ENCODE results near the gene ISYNA1. TPM values are rescaled to one million over a fixed set of nuclear protein-coding genes. Genes with fewer than 3 reads are reported as not detected.
A peak's percentile ranks its signal among the peaks of the same experiment; 100 is the strongest.

Gene ISYNA1
- total and polyA plus RNA-seq, 2 experiments from 2014 or later, result 191 to 208 TPM

DNA sequence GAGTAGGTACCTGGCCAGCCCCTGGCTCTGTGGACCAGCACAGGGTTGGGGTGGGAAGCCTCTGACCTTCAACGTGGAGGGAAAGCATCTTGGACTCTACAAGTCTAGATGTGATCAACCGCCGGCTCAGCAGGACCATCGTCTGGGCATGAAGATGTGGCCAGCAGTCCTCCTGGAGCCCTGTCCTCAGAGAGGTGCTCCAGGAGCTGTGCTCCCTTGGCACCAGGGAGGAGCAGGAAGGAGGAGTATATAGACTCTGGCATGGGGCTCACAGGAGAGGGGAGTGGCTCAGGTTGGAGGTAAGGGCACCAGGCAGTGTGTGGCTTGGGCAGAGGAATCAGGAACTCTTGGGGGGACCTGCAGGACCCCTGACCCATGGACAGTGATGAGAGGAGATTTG lies 18.3 kb upstream of the ISYNA1 start:
- Mint-ChIP-seq H3K9me3 (no peaks in the 10 kb centered on the region; the same call in 2 of the 3 replicates), H3K27ac (no peak overlapping the region), H3K4me1 (peaks cover 8% of the 10 kb centered on the region; the same call in 2 of the 3 replicates), H3K36me3 (ENCODE audit: low read depth) (peaks cover 12% of the 10 kb centered on the region; the same call in 2 of the 3 replicates), H3K4me3 (no peak overlapping the region), H3K27me3 (ENCODE audit: insufficient read depth, low read depth, poor library complexity) (peaks cover 12% of the 10 kb centered on the region)
- Histone ChIP-seq H3K27ac (ENCODE audit: low read depth) (no peak overlapping the region), H3K79me2 (replicated peaks; ENCODE audit: insufficient read depth) (no peaks in the 10 kb centered on the region), H3F3A (replicated peaks; ENCODE audit: low read depth) (no peaks in the 10 kb centered on the region), H4K20me1 (replicated peaks; ENCODE audit: insufficient read depth) (no peaks in the 10 kb centered on the region; the same call in 1 of the 2 replicates), H3K9me2 (ENCODE audit: insufficient read depth) (no peaks in the 10 kb centered on the region), H3K36me3 (ENCODE audit: insufficient read depth) (no peaks in the 10 kb centered on the region), H2AFZ (no peak overlapping the region), H3K27me3 (ENCODE audit: insufficient read depth) (no peaks in the 10 kb centered on the region), H3K4me1 (ENCODE audit: insufficient read depth) (no peaks in the 10 kb centered on the region), H3K4me2 (no peak overlapping the region), H3K4me3 (no peak overlapping the region)
- ATAC-seq (no peak), DNase-seq (ENCODE audit: low spot score) (no peak)
- TF ChIP-seq EZH2 (IDR thresholded peaks at IDR 0.05; ENCODE audit: low read depth, unreplicated experiment) (no peak), JUNB (IDR thresholded peaks at IDR 0.05; ENCODE audit: unreplicated experiment) (no peak), NANOG (IDR thresholded peaks at IDR 0.05; ENCODE audit: borderline replicate concordance) (no peak), ZNF331 (CRISPR knock-in tag; IDR thresholded peaks at IDR 0.05; ENCODE audit: low read depth) (no peak), EZH2phosphoT487 (IDR thresholded peaks at IDR 0.05; ENCODE audit: unreplicated experiment) (no peak), ZNF114 (CRISPR knock-in tag; IDR thresholded peaks at IDR 0.05) (no peak)
- TF ChIP-seq, protein P1, sequence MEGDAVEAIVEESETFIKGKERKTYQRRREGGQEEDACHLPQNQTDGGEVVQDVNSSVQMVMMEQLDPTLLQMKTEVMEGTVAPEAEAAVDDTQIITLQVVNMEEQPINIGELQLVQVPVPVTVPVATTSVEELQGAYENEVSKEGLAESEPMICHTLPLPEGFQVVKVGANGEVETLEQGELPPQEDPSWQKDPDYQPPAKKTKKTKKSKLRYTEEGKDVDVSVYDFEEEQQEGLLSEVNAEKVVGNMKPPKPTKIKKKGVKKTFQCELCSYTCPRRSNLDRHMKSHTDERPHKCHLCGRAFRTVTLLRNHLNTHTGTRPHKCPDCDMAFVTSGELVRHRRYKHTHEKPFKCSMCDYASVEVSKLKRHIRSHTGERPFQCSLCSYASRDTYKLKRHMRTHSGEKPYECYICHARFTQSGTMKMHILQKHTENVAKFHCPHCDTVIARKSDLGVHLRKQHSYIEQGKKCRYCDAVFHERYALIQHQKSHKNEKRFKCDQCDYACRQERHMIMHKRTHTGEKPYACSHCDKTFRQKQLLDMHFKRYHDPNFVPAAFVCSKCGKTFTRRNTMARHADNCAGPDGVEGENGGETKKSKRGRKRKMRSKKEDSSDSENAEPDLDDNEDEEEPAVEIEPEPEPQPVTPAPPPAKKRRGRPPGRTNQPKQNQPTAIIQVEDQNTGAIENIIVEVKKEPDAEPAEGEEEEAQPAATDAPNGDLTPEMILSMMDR (conservative IDR thresholded peaks at IDR 0.05; ENCODE audit: low read depth in 2 of 2), result no peak

DNA sequence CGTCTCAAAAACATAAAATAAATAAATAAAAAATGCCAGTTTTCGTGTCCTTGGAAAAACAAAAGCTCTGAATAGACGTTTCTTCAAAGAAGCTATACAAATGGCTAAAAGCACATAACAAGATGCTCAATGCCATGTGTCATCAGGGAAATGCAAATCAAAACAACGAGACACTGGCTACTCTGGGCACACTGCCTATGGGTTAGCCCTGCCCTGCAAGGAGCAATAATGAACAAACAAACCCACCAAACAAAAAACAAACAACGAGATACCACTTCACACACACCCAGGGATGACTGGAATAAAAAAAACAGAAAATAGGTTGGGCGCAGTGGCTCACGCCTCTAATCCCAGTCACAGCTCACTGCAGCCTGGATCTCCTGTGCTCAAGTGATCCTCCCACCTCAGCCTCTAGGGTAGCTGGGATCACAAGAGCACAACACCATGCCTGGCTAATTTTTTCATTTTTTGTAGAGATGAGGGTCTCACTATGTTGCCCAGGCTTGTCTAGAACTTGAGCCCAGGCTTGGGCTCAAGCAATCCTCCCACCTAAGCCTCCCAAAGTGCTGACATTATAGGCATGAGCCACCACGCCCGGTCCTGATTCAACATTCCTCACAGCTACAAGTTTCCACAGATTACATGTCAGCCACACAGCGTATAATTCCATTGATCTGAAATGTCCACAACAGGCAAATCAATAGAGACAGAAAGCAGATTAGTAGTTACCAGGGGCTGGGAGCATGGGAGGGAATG lies 15.5 kb upstream of the ISYNA1 start:
- Histone ChIP-seq H3F3A (replicated peaks; ENCODE audit: low read depth) (0 out of 2 replicates have a peak, but pooled peaks cover 3% of the 10 kb centered on the region), H3K79me2 (replicated peaks; ENCODE audit: insufficient read depth) (no peaks in the 10 kb centered on the region), H3K4me3 (no peak overlapping the region), H3K27ac (ENCODE audit: low read depth) (0 out of 2 replicates have a peak overlapping the region, but pooled peaks have one; percentile 50), H3K27me3 (ENCODE audit: insufficient read depth) (no peaks in the 10 kb centered on the region), H3K4me2 (no peak overlapping the region), H4K20me1 (replicated peaks; ENCODE audit: insufficient read depth) (no peaks in the 10 kb centered on the region; the same call in 1 of the 2 replicates), H3K36me3 (ENCODE audit: insufficient read depth) (no peaks in the 10 kb centered on the region; the same call in 1 of the 2 replicates), H3K9me2 (ENCODE audit: insufficient read depth) (no peaks in the 10 kb centered on the region), H2AFZ (no peak overlapping the region), H3K4me1 (ENCODE audit: insufficient read depth) (no peaks in the 10 kb centered on the region)
- peaks cover 9% of the 10 kb centered on the region for H3K27me3 Mint-ChIP-seq (ENCODE audit: insufficient read depth, low read depth, poor library complexity)
- H3K4me1 Mint-ChIP-seq, result peaks cover 10% of the 10 kb centered on the region; the same call in 2 of the 3 replicates
- DNase-seq (ENCODE audit: low spot score), result no peak
- ATAC-seq, result no peak
- H3K27ac Mint-ChIP-seq, result no peak overlapping the region
- no peaks in the 10 kb centered on the region; the same call in 2 of the 3 replicates for H3K9me3 Mint-ChIP-seq
- no peak overlapping the region; the same call in 2 of the 3 replicates for H3K4me3 Mint-ChIP-seq
- H3K36me3 Mint-ChIP-seq (ENCODE audit: low read depth), result peaks cover 8% of the 10 kb centered on the region; the same call in 2 of the 3 replicates
- TF ChIP-seq, protein P2, sequence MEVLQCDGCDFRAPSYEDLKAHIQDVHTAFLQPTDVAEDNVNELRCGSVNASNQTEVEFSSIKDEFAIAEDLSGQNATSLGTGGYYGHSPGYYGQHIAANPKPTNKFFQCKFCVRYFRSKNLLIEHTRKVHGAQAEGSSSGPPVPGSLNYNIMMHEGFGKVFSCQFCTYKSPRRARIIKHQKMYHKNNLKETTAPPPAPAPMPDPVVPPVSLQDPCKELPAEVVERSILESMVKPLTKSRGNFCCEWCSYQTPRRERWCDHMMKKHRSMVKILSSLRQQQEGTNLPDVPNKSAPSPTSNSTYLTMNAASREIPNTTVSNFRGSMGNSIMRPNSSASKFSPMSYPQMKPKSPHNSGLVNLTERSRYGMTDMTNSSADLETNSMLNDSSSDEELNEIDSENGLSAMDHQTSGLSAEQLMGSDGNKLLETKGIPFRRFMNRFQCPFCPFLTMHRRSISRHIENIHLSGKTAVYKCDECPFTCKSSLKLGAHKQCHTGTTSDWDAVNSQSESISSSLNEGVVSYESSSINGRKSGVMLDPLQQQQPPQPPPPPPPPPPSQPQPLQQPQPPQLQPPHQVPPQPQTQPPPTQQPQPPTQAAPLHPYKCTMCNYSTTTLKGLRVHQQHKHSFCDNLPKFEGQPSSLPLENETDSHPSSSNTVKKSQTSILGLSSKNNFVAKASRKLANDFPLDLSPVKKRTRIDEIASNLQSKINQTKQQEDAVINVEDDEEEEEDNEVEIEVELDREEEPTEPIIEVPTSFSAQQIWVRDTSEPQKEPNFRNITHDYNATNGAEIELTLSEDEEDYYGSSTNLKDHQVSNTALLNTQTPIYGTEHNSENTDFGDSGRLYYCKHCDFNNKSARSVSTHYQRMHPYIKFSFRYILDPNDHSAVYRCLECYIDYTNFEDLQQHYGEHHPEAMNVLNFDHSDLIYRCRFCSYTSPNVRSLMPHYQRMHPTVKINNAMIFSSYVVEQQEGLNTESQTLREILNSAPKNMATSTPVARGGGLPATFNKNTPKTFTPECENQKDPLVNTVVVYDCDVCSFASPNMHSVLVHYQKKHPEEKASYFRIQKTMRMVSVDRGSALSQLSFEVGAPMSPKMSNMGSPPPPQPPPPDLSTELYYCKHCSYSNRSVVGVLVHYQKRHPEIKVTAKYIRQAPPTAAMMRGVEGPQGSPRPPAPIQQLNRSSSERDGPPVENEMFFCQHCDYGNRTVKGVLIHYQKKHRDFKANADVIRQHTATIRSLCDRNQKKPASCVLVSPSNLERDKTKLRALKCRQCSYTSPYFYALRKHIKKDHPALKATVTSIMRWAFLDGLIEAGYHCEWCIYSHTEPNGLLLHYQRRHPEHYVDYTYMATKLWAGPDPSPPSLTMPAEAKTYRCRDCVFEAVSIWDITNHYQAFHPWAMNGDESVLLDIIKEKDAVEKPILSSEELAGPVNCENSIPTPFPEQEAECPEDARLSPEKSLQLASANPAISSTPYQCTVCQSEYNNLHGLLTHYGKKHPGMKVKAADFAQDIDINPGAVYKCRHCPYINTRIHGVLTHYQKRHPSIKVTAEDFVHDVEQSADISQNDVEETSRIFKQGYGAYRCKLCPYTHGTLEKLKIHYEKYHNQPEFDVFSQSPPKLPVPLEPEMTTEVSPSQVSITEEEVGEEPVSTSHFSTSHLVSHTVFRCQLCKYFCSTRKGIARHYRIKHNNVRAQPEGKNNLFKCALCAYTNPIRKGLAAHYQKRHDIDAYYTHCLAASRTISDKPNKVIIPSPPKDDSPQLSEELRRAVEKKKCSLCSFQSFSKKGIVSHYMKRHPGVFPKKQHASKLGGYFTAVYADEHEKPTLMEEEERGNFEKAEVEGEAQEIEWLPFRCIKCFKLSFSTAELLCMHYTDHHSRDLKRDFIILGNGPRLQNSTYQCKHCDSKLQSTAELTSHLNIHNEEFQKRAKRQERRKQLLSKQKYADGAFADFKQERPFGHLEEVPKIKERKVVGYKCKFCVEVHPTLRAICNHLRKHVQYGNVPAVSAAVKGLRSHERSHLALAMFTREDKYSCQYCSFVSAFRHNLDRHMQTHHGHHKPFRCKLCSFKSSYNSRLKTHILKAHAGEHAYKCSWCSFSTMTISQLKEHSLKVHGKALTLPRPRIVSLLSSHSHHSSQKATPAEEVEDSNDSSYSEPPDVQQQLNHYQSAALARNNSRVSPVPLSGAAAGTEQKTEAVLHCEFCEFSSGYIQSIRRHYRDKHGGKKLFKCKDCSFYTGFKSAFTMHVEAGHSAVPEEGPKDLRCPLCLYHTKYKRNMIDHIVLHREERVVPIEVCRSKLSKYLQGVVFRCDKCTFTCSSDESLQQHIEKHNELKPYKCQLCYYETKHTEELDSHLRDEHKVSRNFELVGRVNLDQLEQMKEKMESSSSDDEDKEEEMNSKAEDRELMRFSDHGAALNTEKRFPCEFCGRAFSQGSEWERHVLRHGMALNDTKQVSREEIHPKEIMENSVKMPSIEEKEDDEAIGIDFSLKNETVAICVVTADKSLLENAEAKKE (CRISPR knock-in tag; IDR thresholded peaks at IDR 0.05), result no peak
- TF ChIP-seq ZNF114 (CRISPR knock-in tag; IDR thresholded peaks at IDR 0.05) (no peak), NANOG (IDR thresholded peaks at IDR 0.05; ENCODE audit: borderline replicate concordance) (no peak), POLR2AphosphoS5 (IDR thresholded peaks at IDR 0.05; ENCODE audit: low read depth) (no peak), STAT1 (IDR thresholded peaks at IDR 0.05; ENCODE audit: unreplicated experiment) (no peak)
- TF ChIP-seq, protein P1 (conservative IDR thresholded peaks at IDR 0.05; ENCODE audit: low read depth in 2 of 2), result no peak
